KMS-11 (cell line): Measurements from ENCODE around the gene HMBS.

Source experiments
- H2AFZ ChIP-seq: fragments of 200-600 bp; sonication (generic); 2 replicates; pipeline ENCODE4 v1.6.1; 2016; ENCODE audit warnings: antibody characterized with exemption, mixed run types, low read depth
- H3K27ac ChIP-seq: fragments of 200-600 bp; sonication (generic); 2 replicates; pipeline ENCODE4 v1.6.1; 2016; ENCODE audit warnings: mild to moderate bottlenecking, mixed run types
- H3K27me3 ChIP-seq: fragments of 200-600 bp; sonication (generic); 2 replicates; pipeline ENCODE4 v1.6.1; 2017; ENCODE audit warnings: mild to moderate bottlenecking, low read depth, mixed run types, moderate library complexity; ENCODE audit not compliant: insufficient read depth
- H3K36me3 ChIP-seq: fragments of 200-600 bp; sonication (generic); 2 replicates; pipeline ENCODE4 v1.6.1; 2017; ENCODE audit warnings: mild to moderate bottlenecking, mixed run types; ENCODE audit not compliant: insufficient read depth
- H3K4me1 ChIP-seq: fragments of 200-600 bp; sonication (generic); 2 replicates; pipeline ENCODE4 v1.6.1; 2016; ENCODE audit warnings: mild to moderate bottlenecking, low read depth, mixed run types; ENCODE audit not compliant: poor library complexity, severe bottlenecking
- H3K4me2 ChIP-seq: fragments of 200-600 bp; sonication (generic); 2 replicates; pipeline ENCODE4 v1.7.0; 2016; ENCODE audit warnings: mild to moderate bottlenecking, mixed run types
- H3K4me3 ChIP-seq: fragments of 200-600 bp; sonication (generic); IDR thresholded peaks from 2 replicates; pipeline ENCODE4 v1.6.1; 2017; ENCODE audit warnings: low read depth, low read length, mixed read lengths; ENCODE audit not compliant: insufficient read depth
- H3K79me2 ChIP-seq: fragments of 200-600 bp; sonication (generic); 2 replicates; pipeline ENCODE4 v1.6.1; 2016; ENCODE audit warnings: low read depth, mixed run types; ENCODE audit not compliant: insufficient read depth
- H3K9ac ChIP-seq: fragments of 200-600 bp; sonication (generic); 2 replicates; pipeline ENCODE4 v1.6.1; 2016; ENCODE audit warnings: mild to moderate bottlenecking, mixed run types
- H4K20me1 ChIP-seq: fragments of 200-600 bp; sonication (generic); 2 replicates; pipeline ENCODE4 v1.6.1; 2016; ENCODE audit warnings: mild to moderate bottlenecking, mixed run types; ENCODE audit not compliant: insufficient read depth
- CTCF ChIP-seq: fragments of 200-600 bp; sonication (generic); conservative IDR thresholded peaks from 2 replicates; pipeline ENCODE4 v1.6.1; 2017; ENCODE audit warnings: low read depth, mild to moderate bottlenecking, antibody characterized with exemption, low read length, moderate library complexity, mixed read lengths

Gene HMBS

GRCh38 chr11:119091178-119091577, 6.5 kb downstream of the HMBS start:
- Histone ChIP-seq H3K9ac (no peak overlapping the region), H3K27me3 (no peaks in the 10 kb centered on the region), H3K4me3 (no peak overlapping the region), H2AFZ (no peak overlapping the region), H4K20me1 (peaks cover 9% of the 10 kb centered on the region), H3K4me2 (no peak overlapping the region), H3K36me3 (0 out of 2 replicates have a peak, but pooled peaks cover 3% of the 10 kb centered on the region), H3K27ac (no peak overlapping the region), H3K4me1 (peaks cover 28% of the 10 kb centered on the region), H3K79me2 (peaks cover 24% of the 10 kb centered on the region)
- TF ChIP-seq CTCF = no peak

- H3K79me2 ChIP-seq = peaks cover 24% of the 10 kb centered on the region
- no peak overlapping the region for H3K9ac ChIP-seq
- no peak overlapping the region for H3K4me3 ChIP-seq
- no peak overlapping the region for H3K4me2 ChIP-seq
- peaks cover 9% of the 10 kb centered on the region for H4K20me1 ChIP-seq
- TF ChIP-seq CTCF = no peak
- no peak overlapping the region for H2AFZ ChIP-seq
- peaks cover 29% of the 10 kb centered on the region for H3K4me1 ChIP-seq
- H3K27me3 ChIP-seq = no peaks in the 10 kb centered on the region
- peak overlapping the region; percentile 69; the same call in 1 of the 2 replicates for H3K27ac ChIP-seq
- H3K36me3 ChIP-seq = 0 out of 2 replicates have a peak, but pooled peaks cover 3% of the 10 kb centered on the region
These were observed 7.5 kb downstream of the HMBS start for GRCh38 chr11:119091966-119092879.

GRCh38 chr11:119092880-119093842, 8.5 kb downstream of the HMBS start:
- H3K4me3 ChIP-seq = no peak overlapping the region
- H3K79me2 ChIP-seq = peaks cover 24% of the 10 kb centered on the region
- no peaks in the 10 kb centered on the region for H3K27me3 ChIP-seq
- H3K4me1 ChIP-seq = peaks cover 21% of the 10 kb centered on the region
- H3K9ac ChIP-seq = peak overlapping the region; percentile 87; the same call in 1 of the 2 replicates
- 0 out of 2 replicates have a peak, but pooled peaks cover 3% of the 10 kb centered on the region for H3K36me3 ChIP-seq
- peak overlapping the region; percentile 91 for H3K4me2 ChIP-seq
- TF ChIP-seq CTCF = no peak
- peak overlapping the region; percentile 69; the same call in 1 of the 2 replicates for H3K27ac ChIP-seq
- peaks cover 9% of the 10 kb centered on the region for H4K20me1 ChIP-seq
- H2AFZ ChIP-seq = no peak overlapping the region
